Measurements from ENCODE around the gene NEURL4.
"Not testable (repeated sequence)": the region's sequence is repeated elsewhere in the genome, so short reads cannot be mapped to it uniquely, and the experiment has no call there.

The NEURL4 gene

DNA sequence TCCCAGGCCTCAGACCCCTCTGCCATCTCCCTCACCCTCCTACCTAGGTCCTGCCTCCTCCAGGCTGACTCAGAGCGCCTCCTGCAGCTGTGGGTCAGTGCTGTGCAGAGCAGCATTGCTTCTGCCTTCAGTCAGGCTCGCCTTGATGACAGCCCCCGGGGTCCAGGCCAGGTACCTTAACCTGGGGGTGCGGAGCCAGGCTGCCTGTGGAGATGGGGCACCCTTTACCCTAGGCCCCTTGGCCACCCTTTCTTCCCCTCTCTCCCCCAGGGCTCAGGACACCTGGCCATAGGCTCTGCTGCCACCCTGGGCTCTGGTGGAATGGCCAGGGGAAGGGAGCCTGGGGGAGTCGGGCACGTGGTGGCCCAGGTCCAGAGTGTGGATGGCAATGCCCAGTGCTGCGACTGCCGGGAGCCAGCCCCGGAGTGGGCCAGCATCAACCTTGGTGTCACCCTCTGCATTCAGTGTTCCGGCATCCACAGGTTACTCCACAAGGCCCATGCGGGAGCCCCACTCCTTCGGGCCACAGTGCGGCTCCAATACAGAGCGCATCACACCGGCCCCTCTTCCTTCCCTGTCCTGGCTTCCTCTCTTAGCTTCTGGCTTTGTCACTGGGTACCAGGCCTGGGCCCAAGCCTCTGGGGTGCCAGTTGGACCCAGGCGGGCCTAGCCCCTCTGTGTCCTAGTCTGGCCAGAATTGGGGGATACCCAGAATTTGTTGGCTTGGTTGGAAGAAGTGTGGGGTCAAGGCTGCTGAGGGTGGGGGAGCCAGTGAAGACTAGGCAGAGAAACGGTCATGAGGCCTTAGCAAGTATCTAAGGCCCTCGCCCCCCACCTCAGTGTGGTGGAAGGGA is 17.9 kb upstream of the NEURL4 start:
- no peak for DNase-seq

DNA sequence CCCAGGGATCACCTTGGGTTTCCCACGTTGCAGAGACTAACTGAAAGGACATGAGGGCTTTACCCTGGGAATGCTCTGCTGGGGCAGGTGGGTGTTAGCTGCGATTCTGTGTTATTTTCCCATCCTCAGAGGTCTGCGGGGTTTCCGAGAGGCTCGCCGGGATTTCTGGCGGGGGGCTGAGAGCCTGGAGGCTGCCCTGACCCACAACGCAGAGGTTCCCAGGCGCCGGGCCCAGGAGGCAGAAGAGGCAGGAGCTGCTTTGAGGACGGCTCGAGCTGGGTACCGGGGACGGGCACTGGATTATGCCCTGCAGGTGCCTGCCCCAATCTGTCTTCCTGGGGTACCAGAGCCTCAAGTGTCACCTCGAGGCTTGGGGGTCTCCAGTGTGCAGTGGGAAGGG is 14.1 kb upstream of the NEURL4 start:
- DNase-seq, result no peak

DNA sequence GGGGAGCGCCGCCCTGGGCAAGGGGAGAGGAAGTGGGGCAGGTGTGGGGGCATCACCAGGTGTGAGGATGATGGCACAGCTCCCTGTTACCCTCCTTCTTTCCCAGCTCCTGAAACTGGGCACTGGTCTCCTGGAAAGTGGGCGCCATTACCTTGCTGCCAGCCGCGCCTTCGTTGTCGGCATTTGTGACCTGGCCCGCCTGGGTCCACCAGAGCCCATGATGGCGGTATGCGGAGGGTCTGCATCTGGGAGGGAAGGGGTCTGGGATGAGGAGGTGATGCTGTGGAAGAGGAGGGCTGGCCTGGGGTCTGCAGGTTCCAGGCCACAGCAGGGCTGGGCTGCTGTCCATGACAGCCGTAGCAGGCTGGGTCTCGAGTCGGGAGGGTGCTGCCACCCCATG is 12.7 kb upstream of the NEURL4 start:
- no peak for DNase-seq

DNA sequence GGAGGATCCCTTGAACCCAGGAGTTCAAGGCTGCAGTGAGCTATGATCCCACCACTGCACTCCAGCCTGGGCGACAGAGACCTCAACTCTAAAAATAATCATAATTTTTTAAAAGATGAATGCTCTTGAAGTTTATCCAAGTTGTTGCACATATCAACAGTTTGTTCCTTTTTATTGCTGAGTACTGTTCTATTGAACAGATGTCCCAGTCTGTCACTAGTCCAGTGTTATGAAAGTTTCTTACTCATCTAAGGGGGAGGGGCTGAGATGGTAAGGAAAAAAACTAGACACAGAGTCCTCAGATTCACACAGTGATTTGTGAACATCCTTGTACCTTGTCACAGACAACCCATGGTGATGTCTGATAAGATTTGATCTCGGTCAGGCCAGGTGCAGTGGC is 11.0 kb upstream of the NEURL4 start:
- DNase-seq, result no peak

DNA sequence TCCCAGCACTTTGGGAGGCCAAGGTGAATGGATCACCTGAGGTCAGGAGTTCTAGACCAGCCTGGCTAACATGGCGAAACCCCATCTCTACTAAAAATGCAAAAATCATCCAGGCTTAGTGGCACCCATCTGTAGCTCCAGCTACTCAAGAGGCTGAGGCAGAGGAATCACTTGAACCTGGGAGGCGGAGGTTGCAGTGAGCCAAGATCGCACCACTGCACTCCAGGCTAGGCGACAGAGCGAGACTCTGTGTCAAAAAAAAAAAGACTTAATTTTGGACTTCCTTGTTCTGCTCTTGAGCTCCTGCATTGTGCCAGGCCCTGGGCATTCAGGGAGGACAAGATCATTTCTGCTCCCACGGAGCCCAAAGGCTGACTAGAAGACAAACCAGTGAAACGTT is 8.5 kb upstream of the NEURL4 start:
- DNase-seq, result not testable (repeated sequence)

DNA sequence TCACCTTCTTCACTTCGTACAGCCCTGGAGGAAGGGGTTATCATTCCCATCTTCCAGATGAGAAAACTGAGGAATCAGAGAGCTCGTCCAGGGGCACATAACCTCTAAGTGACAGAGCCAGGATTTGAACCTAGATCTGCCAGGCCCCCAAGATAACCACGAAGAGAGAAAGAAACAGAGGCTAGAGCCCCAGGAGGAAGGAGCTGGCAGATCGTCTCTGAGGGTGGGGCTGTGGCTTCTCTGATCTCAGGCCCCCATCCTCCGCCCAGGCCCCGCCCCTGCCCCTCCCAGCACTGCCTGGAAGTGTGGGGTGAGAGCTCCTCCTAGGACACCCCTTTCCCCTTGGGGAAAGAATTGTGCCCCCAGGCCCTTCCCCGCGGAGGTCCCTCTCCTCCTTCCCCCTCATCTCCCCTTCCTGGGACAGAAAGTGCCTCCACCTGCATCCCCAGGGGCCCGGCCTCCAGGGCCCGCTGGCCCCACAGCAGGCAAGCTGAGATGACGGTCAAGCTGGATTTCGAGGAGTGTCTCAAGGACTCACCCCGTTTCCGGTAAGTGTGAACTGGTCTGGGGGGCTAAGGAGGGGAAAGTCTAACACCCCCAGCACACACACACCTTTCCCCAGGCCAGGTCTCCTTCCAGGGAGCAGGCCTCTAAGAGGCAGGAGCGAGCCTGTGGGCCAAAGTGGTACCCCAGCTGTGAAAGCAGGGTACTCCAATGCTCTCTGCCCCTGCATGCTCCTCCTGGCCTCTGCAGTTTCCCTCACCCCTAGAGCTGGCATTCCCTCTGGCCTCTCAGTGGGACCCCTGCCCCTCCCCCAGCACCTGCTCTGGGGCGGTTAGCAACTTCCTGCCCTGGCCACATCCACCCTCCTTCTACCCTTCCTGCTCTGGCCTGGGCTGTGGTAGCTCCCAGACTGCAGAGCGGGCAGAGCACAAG is 7.4 kb upstream of the NEURL4 start, which contains the start of gene ACAP1:
Gene ACAP1 (plus strand): TSS at position 290 of the 936 bp plus-strand sequence. CDS start 206 bp downstream, at position 496.
- DNase-seq, result no peak

DNA sequence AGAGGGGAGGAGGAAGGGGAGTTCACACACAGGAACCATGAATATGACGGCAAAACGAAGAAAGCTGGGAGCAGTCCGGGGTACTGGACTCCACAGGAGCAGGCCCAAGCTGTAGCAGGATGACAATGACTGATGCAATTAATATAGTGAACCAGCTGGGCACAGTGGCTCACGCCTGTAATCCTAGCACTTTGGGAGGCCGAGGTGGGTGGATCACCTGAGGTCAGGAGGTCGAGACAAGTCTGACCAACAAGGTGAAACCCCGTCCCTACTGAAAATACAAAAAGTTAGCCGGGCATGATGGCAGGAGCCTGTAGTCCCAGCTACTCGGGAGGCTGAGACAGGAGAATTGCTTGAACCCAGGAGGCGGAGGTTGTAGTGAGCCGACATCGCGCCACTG is 6.6 kb upstream of the NEURL4 start:
- not testable (repeated sequence) for DNase-seq

DNA sequence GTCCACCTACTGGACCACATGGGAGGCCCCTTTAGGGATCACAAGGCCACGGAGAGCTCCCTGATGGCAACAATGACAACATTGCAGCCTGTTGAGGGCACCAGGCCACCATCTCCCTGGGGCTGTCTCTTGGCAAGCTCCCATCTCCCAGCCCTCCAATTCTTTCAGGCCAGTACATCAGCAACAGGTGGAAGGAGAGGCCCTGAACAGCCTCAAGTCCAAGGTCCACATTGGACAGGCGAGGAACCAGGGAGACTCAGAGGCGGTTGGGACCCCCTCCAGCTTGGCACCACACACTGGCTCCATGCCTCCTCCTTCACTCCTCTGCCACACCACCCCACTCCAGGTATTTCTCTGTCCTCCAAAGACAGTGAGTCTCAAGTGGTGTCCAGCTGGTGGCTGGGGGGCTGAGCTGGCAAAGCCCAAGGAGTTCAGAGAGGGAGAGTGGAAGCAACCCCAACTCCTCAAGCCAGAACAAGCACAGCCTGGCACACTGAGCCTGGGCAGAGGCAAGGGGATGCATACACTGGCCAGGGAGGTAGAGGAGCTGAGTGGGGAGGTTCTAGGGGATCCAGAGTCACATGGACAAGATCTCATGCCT is 5.9 kb upstream of the NEURL4 start:
- DNase-seq, result no peak

DNA sequence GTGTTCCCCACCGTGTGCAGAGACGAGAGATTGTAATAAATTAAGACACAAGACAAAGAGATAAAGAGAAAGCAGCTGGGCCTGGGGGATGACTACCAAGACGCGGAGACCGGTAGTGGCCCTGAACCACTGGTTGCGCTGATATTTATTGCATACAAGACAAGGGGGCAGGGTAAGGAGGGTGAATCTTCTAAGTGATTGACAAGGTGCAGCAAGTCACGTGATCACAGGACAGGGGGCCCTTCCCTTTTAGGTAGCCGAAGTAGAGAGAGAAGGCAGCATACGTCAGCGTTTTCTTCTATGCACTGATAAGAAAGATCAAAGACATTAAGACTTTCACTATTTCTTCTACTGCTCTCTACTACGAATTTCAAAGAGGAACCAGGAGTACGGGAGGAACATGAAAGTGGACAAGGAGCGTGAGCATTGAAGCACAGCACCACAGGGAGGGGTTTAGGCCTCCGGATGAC is 3.5 kb upstream of the NEURL4 start:
- not testable (repeated sequence) for DNase-seq

DNA sequence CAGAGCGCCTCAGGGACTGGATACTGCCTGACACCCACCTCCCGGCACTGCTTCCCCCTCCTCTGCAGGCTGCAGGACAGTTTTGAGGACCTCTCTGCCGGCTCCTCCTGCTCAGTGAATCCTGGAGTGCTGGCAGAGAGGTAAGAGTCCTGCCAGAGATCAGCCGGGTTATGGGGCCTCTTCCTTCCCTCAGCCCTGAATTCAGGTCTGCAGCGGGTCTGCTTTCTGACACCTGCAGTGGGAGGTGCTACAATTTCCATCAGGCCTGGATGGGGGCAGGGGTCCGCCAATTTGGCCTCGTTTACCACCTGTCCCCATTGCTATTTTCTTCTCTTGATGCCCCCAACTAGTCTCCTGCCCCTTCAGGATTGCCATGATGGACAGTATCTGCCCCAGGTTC is 3.0 kb upstream of the NEURL4 start:
- DNase-seq, result no peak

DNA sequence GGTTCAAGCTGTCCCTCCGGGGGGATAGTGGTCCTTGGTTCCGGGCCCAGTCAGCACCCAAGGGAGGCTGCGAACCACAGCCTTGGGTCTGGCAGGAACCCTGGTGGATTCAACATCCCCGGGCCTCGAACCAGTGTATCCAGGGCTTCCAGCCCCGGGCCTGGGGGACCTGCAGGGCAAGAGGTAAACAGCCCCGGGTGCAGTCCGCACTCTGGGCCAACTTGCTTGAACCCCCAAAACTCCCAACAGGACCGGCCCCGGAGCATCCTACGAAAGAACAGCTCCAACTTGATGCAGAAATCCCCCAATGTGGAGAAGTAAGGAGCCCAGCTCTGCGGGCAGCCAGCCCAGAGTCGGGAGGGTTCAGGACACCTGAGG is 1.5 kb upstream of the NEURL4 start:
- DNase-seq, result no peak

DNA sequence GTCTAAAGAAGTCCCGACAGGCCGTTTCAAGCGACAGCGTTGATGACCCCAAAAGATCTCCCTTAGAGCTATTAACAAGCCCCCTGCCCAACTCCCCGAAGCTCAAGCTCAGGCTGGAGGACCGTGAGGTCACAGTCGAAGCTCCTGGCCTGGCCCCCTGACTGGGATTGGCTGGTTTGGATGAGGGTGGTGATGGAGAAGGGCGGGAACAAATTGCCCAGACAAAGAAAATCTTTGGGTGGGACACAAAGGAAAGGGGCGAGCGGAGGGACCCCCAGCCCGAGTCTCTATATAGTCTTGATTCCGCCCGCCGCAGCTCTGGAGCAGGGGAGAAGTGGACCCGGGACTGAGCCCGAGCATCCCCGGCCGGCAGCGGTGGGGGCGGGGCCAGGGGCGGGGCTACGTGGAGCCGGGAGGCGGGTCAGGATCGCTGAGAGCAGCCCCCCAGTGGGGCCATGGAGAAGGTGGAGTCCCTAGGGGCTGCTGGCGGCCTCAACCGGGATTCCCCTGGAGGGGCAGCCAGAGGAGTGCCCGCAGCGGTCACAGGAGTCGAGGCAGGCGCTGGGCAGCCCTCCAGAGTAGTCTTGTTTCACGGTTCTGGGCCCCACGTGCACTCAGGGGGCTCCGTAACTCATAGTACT is 982 bp upstream of the NEURL4 start:
- peak; percentile 96 for DNase-seq

DNA sequence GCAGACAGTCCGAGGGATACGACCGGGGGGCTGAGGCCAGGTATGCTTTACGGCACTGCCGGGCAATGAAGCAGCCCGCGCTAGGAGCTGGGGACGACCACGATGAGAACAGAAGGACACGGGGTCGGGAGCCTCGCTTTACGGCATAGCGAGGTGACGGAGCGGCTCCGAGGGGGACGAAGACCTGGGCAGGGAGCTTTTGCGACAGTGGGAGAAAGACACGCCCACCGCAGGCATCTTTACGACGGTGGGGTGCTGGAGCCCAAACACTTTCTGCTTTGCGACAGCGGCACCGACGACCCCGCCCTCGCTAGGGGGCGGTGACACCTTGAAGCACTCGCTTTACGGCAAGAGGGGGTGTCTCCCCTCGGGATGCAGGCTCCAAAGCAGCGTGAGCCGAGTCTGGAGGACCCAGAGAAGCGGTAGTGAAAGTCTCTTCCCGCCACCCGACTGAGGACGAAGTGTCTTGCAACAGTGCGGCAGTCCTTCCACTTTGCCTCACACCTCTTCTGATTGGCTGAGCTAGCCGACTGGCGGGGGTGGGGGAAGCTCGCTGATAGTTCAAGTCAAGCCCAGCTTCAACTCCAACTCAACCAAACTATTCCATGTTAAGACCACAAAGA is 350 bp upstream of the NEURL4 start:
- DNase-seq, result peak; percentile 100

DNA sequence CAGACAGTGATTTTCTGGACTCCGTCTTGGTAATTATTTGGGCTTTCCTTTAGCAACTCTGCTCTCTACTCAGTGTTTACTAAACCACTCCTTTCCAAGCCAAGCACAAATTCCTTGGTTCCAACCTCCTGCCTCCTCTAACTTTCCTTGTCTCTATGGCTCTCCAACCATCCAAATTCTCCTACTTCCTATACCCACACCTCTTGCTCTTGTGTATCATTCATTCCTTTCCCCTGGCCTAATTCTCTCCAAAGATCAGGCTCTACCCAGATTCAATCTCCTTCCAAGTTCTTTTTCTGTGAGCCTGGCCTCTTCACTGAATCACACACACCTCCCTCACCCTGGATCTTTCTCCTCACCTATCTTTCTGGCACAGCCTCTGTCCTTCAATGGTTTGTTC is 1.1 kb downstream of the NEURL4 start:
- no peak for DNase-seq

DNA sequence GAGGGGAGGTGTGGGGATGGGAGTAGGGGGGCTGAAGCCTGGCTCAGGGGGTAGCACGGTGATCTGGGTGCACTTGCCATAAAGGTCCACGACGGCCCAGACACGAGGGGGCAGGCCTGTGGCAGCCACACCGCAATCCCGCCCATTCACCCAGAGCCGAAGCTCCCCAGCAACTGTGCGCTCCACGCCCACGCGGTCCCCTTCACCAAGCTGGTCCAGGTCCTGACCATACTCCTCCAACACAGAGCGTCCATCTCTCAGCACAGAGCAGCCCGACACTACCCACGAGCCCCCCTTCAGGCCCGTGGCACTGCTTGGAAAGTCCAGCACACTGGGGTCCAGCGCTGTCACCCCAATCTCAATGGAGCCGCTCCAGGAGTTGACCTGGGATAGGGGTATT is 1.6 kb downstream of the NEURL4 start:
- DNase-seq, result no peak

DNA sequence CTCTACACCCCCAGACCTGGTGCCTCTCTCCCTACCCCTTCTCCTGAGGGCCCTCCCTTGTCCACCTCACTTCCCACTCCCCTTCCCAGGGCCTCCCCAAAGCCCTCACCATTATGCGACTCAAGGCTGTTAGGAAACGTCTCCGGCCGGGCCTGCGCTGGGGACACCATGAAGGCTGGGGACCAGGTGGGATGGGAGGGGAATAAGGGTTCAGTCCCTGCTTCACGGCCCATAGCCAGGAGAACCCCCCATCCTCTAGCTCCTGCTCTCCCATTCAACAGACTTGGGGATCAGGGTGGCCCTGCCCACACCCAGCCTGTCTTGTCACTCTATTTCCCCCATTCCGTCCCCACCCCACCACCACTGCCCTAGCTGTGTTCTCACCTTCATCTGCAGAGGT is 2.1 kb downstream of the NEURL4 start:
- DNase-seq, result no peak

DNA sequence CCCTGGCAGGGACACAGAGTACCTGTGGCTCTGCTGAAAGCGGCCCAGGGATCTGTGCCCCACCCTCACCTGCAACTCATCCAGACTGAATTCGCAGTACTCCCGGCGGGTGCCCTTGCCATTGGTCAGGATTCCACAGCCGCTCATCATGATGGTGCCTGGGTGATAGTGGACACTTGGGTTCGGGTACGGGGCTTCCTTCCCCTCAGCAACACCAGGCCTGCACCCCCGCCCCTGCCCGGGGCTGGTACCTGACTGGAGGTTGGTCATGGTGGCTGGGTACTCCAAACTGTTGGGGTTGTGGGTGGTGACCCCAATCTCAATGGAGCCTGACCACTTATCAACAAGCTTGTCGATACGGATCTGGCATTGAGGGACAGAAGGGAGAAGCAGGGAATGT is 2.9 kb downstream of the NEURL4 start:
- DNase-seq, result peak; percentile 49

DNA sequence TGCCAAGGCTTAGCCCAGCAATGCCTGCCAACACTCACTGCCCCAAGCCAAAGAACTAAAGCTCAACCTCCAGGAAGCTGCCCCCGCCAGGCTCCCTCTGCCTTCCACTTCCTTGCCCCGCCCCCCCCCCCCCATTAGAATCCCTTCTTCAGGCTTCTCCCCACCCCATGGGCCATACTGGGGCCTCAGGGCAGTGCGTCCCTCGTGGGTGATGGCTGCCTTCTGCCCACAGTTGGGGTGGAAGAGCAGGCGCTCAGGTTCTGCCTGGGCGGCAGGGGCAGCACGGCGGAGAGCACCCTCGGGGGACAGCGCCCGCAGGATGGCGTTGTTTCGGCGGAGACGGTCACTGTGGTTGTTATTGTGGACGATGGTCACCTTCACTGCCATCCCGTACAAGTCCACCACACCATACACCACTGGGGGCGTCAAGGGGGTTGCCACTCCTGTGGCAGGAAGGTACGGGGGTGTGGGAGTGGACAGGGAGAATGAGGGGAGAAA is 4.1 kb downstream of the NEURL4 start:
- peak; percentile 40 for DNase-seq

DNA sequence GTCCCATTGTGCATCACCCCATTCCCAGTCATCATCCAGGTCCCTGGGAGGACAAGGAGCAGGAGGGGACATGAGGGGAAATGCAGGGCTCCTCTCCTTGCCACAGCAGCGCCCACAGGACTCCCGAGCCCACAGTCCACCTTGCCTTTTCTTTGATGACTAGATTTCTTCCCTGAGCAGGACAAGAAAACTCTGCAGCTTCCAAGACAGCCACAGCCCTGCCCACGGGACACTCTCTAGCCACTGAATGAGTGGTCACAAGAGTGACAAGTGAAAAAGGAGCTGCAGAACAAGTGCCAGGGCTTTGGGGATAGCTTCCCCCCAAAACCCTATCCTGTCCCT is 4.7 kb downstream of the NEURL4 start:
- no peak for DNase-seq

DNA sequence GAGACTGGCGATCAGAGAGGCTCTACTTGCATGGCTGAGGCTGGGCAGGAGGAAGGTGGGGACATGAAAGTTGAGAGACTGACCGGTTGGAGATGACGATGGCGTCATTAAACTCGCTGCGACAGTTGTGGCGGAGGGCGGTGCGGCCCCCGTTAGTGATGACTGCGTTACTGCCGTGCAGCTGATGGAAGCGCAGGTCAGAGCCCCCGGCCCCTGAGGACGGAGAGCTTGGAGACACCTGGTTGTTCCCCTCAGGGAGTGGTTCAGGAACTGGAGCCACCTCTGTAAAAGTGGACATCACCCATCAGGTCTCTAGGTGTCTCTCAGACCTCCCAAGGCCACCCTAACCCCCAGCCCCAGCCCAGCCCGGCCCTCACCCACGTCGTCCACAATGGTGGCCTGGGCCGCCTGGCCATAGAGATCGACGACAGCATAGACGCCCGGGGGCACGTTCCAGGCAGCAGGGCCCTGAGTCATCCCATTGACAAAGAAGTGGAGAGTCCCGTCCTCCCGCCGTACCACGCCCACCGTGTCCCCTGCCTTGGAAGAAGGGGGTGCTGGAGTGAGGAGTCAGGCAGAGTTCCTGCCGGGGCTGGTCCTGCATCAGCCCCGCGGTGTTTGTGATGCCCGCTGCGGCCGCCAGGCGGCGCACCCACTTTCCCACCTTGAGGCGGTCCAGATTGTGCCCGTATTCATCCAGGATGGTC is 5.3 kb downstream of the NEURL4 start:
- peak; percentile 86 for DNase-seq

DNA sequence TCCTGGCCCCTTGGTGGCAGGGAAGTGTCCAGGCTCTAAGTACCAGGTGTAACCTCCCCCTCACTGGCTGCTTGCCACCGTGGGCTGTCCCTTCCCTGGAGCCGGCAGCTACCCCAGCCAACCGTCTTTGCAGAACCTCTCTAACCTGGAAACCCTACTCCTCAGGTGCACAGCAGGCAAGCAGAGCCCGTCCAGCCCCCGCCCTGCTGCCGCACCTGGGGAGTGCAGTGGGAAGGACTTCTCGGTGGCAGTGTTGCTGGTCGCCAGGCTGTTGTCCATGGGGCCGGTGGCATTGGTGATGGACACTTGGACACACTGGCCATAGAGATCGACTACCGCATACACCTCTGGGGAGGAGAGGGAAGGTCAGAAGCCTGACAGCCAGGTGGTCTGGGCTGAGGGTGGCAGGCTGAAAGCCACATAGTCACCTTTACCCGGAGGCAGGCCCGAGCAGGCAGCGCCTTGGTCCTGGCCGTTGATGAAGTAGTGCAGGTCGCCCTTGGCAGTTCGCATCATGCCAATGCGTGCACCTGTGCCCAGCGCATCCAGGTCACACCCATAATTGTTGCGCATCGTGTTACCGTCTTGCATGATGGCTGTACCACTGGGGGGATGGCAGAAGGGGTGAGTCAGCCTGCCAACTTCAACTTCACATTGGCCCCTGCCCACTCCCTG is 6.5 kb downstream of the NEURL4 start:
- no peak for DNase-seq

Measured in islet precursor cell (in vitro differentiated cells).